D721Med (cell line): ENCODE results near the gene CAMK1D.

Source experiments
- DNase-seq: peaks from one replicate; pipeline ENCODE4 v3.0.0; 2011; ENCODE audit warnings: low spot score; ENCODE audit not compliant: insufficient read length
- FAIRE-seq: peaks from 2 replicates; lab custom pipeline; 2011; peaks lifted over from hg19 to GRCh38; lab: Jason Lieb, UNC
- CTCF ChIP-seq: IDR thresholded peaks from 2 replicates; pipeline ENCODE4 v1.5.1; 2012; ENCODE audit warnings: mild to moderate bottlenecking, control low read depth; ENCODE audit not compliant: insufficient read depth; ENCODE audit errors: missing control alignments

Gene CAMK1D

GRCh38 chr10:12642036-12642435, 292.7 kb downstream of the CAMK1D start:
- DNase-seq (no peak), FAIRE-seq (no peak)
- no peak for TF ChIP-seq CTCF

- TF ChIP-seq CTCF, result no peak
- no peak for FAIRE-seq
- no peak for DNase-seq
Observed at GRCh38 chr10:12643279-12643678, 293.9 kb downstream of the CAMK1D start.

- DNase-seq (no peak), FAIRE-seq (no peak)
- TF ChIP-seq CTCF, result no peak
Observed at GRCh38 chr10:12644380-12645144, 295.2 kb downstream of the CAMK1D start.

- DNase-seq, result no peak
- no peak for TF ChIP-seq CTCF
- FAIRE-seq, result no peak
Observed at GRCh38 chr10:12645449-12645848, 296.1 kb downstream of the CAMK1D start.

- DNase-seq (no peak), FAIRE-seq (no peak)
Observed at GRCh38 chr10:12649012-12649584, 299.8 kb downstream of the CAMK1D start.

GRCh38 chr10:12650122-12650521, 300.8 kb downstream of the CAMK1D start:
- no peak for TF ChIP-seq CTCF
- DNase-seq, result no peak
- FAIRE-seq, result no peak

More at GRCh38 chr10:12649012-12649584, 299.8 kb downstream of the CAMK1D start:
- no peak for TF ChIP-seq CTCF
